Measurements from ENCODE around the gene CFAP299. TPM values are rescaled to one million over a fixed set of nuclear protein-coding genes. Genes with fewer than 3 reads are reported as not detected.

Gene CFAP299
- total and polyA plus RNA-seq, 9 of the 15 experiments (the other 6 are each of a cell fraction or from before 2014, with no cell fraction given) = 0.09 to 3.0 (median 0.76) TPM

DNA sequence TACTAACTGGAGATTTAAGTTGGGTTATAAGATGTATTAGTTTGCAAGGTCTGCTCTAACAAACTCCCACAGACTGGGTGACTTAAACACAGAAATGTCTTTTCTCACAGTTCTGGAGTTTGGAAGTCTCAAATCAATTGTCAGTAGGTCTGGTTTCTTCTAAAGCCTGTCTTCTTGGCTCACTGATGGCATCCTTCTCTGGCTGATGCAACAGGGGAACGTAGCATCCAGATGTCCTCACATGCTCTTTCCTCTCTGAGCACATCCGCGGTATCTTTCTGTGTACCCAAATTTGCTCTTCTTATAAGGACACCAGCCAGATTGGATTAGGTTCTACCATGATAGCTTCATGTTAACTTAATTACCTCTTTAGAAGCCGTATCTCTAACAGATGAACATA, 631.8 kb downstream of the CFAP299 start:
- no peaks in the 10 kb centered on the region for H3K79me2 ChIP-seq (ENCODE audit: control insufficient read depth, insufficient read depth, low read length)
- no peak for ATAC-seq
- POLR2A ChIA-PET = no interaction called here
- in situ Hi-C loops (cut with MboI) (no loop called here), intact Hi-C loops (cut with micrococcal nuclease) (no loop called here)
- no peaks in the 10 kb centered on the region for H3K4me1 ChIP-seq (replicated peaks in 1 of 2; ENCODE audit: control insufficient read depth in 2 of 2, insufficient read depth in 2 of 2, low read length in 2 of 2)
- TF ChIP-seq, protein P1, sequence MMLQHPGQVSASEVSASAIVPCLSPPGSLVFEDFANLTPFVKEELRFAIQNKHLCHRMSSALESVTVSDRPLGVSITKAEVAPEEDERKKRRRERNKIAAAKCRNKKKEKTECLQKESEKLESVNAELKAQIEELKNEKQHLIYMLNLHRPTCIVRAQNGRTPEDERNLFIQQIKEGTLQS (IDR thresholded peaks at IDR 0.05) = peak; percentile 38; the same call in 1 of the 2 replicates
- TF ChIP-seq, protein P1 (CRISPR knock-in tag; conservative IDR thresholded peaks at IDR 0.05) = no peak
- TF ChIP-seq, protein P2, sequence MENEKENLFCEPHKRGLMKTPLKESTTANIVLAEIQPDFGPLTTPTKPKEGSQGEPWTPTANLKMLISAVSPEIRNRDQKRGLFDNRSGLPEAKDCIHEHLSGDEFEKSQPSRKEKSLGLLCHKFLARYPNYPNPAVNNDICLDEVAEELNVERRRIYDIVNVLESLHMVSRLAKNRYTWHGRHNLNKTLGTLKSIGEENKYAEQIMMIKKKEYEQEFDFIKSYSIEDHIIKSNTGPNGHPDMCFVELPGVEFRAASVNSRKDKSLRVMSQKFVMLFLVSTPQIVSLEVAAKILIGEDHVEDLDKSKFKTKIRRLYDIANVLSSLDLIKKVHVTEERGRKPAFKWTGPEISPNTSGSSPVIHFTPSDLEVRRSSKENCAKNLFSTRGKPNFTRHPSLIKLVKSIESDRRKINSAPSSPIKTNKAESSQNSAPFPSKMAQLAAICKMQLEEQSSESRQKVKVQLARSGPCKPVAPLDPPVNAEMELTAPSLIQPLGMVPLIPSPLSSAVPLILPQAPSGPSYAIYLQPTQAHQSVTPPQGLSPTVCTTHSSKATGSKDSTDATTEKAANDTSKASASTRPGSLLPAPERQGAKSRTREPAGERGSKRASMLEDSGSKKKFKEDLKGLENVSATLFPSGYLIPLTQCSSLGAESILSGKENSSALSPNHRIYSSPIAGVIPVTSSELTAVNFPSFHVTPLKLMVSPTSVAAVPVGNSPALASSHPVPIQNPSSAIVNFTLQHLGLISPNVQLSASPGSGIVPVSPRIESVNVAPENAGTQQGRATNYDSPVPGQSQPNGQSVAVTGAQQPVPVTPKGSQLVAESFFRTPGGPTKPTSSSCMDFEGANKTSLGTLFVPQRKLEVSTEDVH (IDR thresholded peaks at IDR 0.05; ENCODE audit: low read depth, partially characterized antibody) = no peak
- TF ChIP-seq ARID1B (IDR thresholded peaks at IDR 0.05) = no peak
- TF ChIP-seq PPARD (CRISPR knock-in tag; IDR thresholded peaks at IDR 0.05) = no peak
- TF ChIP-seq SMAD2 (IDR thresholded peaks at IDR 0.05; ENCODE audit: low read depth, low read length) = no peak
- TF ChIP-seq CTBP1 (IDR thresholded peaks at IDR 0.05; ENCODE audit: borderline replicate concordance) = peak; percentile 34; the same call in 1 of the 2 replicates
- TF ChIP-seq HDAC3 (IDR thresholded peaks at IDR 0.05; ENCODE audit: borderline replicate concordance, partially characterized antibody) = no peak
- TF ChIP-seq, protein P3, sequence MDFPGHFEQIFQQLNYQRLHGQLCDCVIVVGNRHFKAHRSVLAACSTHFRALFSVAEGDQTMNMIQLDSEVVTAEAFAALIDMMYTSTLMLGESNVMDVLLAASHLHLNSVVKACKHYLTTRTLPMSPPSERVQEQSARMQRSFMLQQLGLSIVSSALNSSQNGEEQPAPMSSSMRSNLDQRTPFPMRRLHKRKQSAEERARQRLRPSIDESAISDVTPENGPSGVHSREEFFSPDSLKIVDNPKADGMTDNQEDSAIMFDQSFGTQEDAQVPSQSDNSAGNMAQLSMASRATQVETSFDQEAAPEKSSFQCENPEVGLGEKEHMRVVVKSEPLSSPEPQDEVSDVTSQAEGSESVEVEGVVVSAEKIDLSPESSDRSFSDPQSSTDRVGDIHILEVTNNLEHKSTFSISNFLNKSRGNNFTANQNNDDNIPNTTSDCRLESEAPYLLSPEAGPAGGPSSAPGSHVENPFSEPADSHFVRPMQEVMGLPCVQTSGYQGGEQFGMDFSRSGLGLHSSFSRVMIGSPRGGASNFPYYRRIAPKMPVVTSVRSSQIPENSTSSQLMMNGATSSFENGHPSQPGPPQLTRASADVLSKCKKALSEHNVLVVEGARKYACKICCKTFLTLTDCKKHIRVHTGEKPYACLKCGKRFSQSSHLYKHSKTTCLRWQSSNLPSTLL (IDR thresholded peaks at IDR 0.05) = no peak
- no peak for TF ChIP-seq CEBPG (CRISPR knock-in tag; IDR thresholded peaks at IDR 0.05)
- TF ChIP-seq CEBPG (tag; conservative IDR thresholded peaks at IDR 0.05 in 1 of 2, IDR thresholded peaks at IDR 0.05 in 1 of 2) = peak in 1 of 2 experiments; percentile 48; a peak in 2 of 4 replicates
- TF ChIP-seq KLF6 (CRISPR knock-in tag; IDR thresholded peaks at IDR 0.05; ENCODE audit: borderline replicate concordance) = no peak
- TF ChIP-seq, protein P4, sequence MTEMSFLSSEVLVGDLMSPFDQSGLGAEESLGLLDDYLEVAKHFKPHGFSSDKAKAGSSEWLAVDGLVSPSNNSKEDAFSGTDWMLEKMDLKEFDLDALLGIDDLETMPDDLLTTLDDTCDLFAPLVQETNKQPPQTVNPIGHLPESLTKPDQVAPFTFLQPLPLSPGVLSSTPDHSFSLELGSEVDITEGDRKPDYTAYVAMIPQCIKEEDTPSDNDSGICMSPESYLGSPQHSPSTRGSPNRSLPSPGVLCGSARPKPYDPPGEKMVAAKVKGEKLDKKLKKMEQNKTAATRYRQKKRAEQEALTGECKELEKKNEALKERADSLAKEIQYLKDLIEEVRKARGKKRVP (CRISPR knock-in tag; IDR thresholded peaks at IDR 0.05) = 0 out of 2 replicates have a peak, but pooled peaks have one; percentile 18
- TF ChIP-seq ZNF184 (CRISPR knock-in tag; IDR thresholded peaks at IDR 0.05) = no peak
- H3K9me3 ChIP-seq (replicated peaks; ENCODE audit: control insufficient read depth, insufficient read depth, low read depth, low read length) = no peaks in the 10 kb centered on the region
- 0% methylated on average over 4 of the region's 4 CpGs for WGBS (ENCODE audit: insufficient coverage, low coverage, missing lambda C conversion rate)
- no peak overlapping the region for H2AFZ ChIP-seq (ENCODE audit: low read depth, low read length)
- H3K27me3 ChIP-seq (ENCODE audit: control insufficient read depth in 2 of 2, insufficient read depth in 2 of 2, low read length in 2 of 2) = no peaks in the 10 kb centered on the region
- no peaks in the 10 kb centered on the region for H4K20me1 ChIP-seq (replicated peaks; ENCODE audit: control insufficient read depth, insufficient read depth, low read length)
- H3K36me3 ChIP-seq (ENCODE audit: control insufficient read depth, insufficient read depth, low read length) = no peaks in the 10 kb centered on the region
- H3K9me1 ChIP-seq (ENCODE audit: control insufficient read depth, insufficient read depth, low read length) = no peaks in the 10 kb centered on the region
- no TSS peak for BruUV-seq (replicated peaks)
- CTCF ChIA-PET (ENCODE audit: low intra/inter-chr PET ratio) = no interaction called here
- no peak overlapping the region for H3K9ac ChIP-seq (ENCODE audit: insufficient read depth in 1 of 2, low read depth in 2 of 2, low read length in 2 of 2)
- no peak for DNase-seq (ENCODE audit: extremely low read depth in 1 of 4, low spot score in 3 of 4)
- no peak for FAIRE-seq
- no peak overlapping the region for H3K4me2 ChIP-seq (ENCODE audit: insufficient read depth, low read length)
- H3K4me3 ChIP-seq = no peak overlapping the region
- no peak overlapping the region for H3K27ac ChIP-seq (ENCODE audit: extremely low read depth, low read depth, low read length)

Data from K562 (cell line).